SK-N-SH treated with all-trans-retinoic acid at 6 μM for 48 hours (cell line): ENCODE data around the gene VPS13D.

ENCODE experiments used
- CREB5 ChIP-seq: fragments of 250-450 bp; sonication (Bioruptor Pico); IDR thresholded peaks from 2 replicates; pipeline ENCODE4 v1.5.1; 2020; ENCODE audit warnings: low read depth, mild to moderate bottlenecking, moderate library complexity
- CSRNP3 ChIP-seq: fragments of 250-450 bp; sonication (Bioruptor Pico); IDR thresholded peaks from 2 replicates; pipeline ENCODE4 v1.5.1; 2021; ENCODE audit warnings: mild to moderate bottlenecking, moderate library complexity
- ISL1 ChIP-seq: fragments of 250-450 bp; sonication (Bioruptor Pico); IDR thresholded peaks from 2 replicates; pipeline ENCODE4 v2.1.2; 2022; ENCODE audit warnings: mild to moderate bottlenecking, moderate library complexity
- PATZ1 ChIP-seq: fragments of 250-450 bp; sonication (Bioruptor Pico); IDR thresholded peaks from 2 replicates; pipeline ENCODE4 v1.8.0; 2020; ENCODE audit warnings: mild to moderate bottlenecking, moderate library complexity, borderline replicate concordance
- RARB ChIP-seq: fragments of 250-450 bp; sonication (Bioruptor Pico); IDR thresholded peaks from 2 replicates; pipeline ENCODE4 v1.8.0; 2021; ENCODE audit warnings: mild to moderate bottlenecking, moderate library complexity
- TCF4 ChIP-seq: fragments of 250-450 bp; sonication (Bioruptor Pico); IDR thresholded peaks from 2 replicates; pipeline ENCODE4 v1.8.0; 2021; ENCODE audit warnings: mild to moderate bottlenecking, moderate library complexity, borderline replicate concordance
- TSHZ2 ChIP-seq: fragments of 250-450 bp; sonication (Bioruptor Pico); IDR thresholded peaks from 2 replicates; pipeline ENCODE4 v1.5.0; 2020; ENCODE audit warnings: mild to moderate bottlenecking, moderate library complexity
- ZC3H10 ChIP-seq: fragments of 250-450 bp; sonication (Bioruptor Pico); IDR thresholded peaks from 2 replicates; pipeline ENCODE4 v1.5.1; 2021; ENCODE audit warnings: mild to moderate bottlenecking, moderate library complexity
- ZNF70 ChIP-seq: fragments of 450-650 bp; formaldehyde crosslinking; IDR thresholded peaks from 2 replicates; pipeline ENCODE4 v1.5.0; 2020; ENCODE audit warnings: mild to moderate bottlenecking, moderate library complexity
- ZNF8 ChIP-seq: fragments of 450-650 bp; formaldehyde crosslinking; IDR thresholded peaks from 2 replicates; pipeline ENCODE4 v1.5.0; 2020; ENCODE audit warnings: mild to moderate bottlenecking, moderate library complexity

GRCh38 chr1:12397462-12398450, 167.9 kb downstream of the VPS13D start:
- TF ChIP-seq CREB5 (CRISPR knock-in tag) (no peak), ZNF70 (CRISPR knock-in tag) (no peak), PATZ1 (CRISPR knock-in tag) (no peak), ISL1 (CRISPR knock-in tag) (0 out of 2 replicates have a peak, but pooled peaks have one; percentile 26), RARB (CRISPR knock-in tag) (no peak), CSRNP3 (CRISPR knock-in tag) (no peak), ZNF8 (CRISPR knock-in tag) (no peak), TCF4 (CRISPR knock-in tag) (no peak), ZC3H10 (CRISPR knock-in tag) (no peak), TSHZ2 (CRISPR knock-in tag) (no peak)
